Parathyroid adenoma (tissue), 2 donors: Measurements from ENCODE around the gene HOXA4.

Experiments
- H2AFZ ChIP-seq: fragments of 300-600 bp; sonication (generic); one replicate; pipeline ENCODE4 v1.7.0; 2017; ENCODE audit warnings: antibody characterized with exemption, mild to moderate bottlenecking
- H3K27ac ChIP-seq: fragments of 300-600 bp; sonication (generic); one replicate; pipeline ENCODE4 v1.7.0; 2017
- H3K27me3 ChIP-seq: fragments of 300-600 bp; sonication (generic); one replicate; pipeline ENCODE4 v1.7.0; 2017; ENCODE audit warnings: low read length; ENCODE audit not compliant: control insufficient read depth, insufficient read depth
- H3K36me3 ChIP-seq: fragments of 300-600 bp; sonication (generic); one replicate; pipeline ENCODE4 v1.7.0; 2017; ENCODE audit warnings: low read length; ENCODE audit not compliant: control insufficient read depth, insufficient read depth
- H3K4me1 ChIP-seq: fragments of 300-600 bp; sonication (generic); one replicate; pipeline ENCODE4 v1.7.0; 2017; ENCODE audit warnings: control low read depth
- H3K4me2 ChIP-seq: fragments of 300-600 bp; sonication (generic); one replicate; pipeline ENCODE4 v1.7.0; 2017; ENCODE audit warnings: low read length
- H3K4me3 ChIP-seq: fragments of 300-600 bp; sonication (generic); one replicate; pipeline ENCODE4 v1.7.0; 2017; ENCODE audit warnings: low read depth, low read length
- H3K79me2 ChIP-seq: fragments of 300-600 bp; sonication (generic); one replicate; pipeline ENCODE4 v1.7.0; 2017; ENCODE audit warnings: control low read depth
- H3K9ac ChIP-seq: fragments of 300-600 bp; sonication (generic); one replicate; pipeline ENCODE4 v1.7.0; 2017; ENCODE audit warnings: mild to moderate bottlenecking
- H3K9me3 ChIP-seq: fragments of 300-600 bp; sonication (generic); one replicate; pipeline ENCODE4 v1.7.0; 2017; ENCODE audit warnings: low read length; ENCODE audit not compliant: control insufficient read depth
- CTCF ChIP-seq: fragments of 300-600 bp; sonication (generic); IDR thresholded peaks from one replicate; pipeline ENCODE4 v1.7.0; 2017; ENCODE audit warnings: antibody characterized with exemption, mild to moderate bottlenecking
- donor health status: primary hyperparathyroidism.

HOXA4 gene

GRCh38 chr7:27154901-27155815, 24.6 kb upstream of the HOXA4 start:
- Histone ChIP-seq H3K79me2 (no peaks in the 10 kb centered on the region), H3K27me3 (peaks cover 32% of the 10 kb centered on the region), H3K4me3 (peak overlapping the region; percentile 38), H3K9me3 (no peaks in the 10 kb centered on the region), H3K36me3 (no peaks in the 10 kb centered on the region), H3K4me2 (peak overlapping the region; percentile 65), H2AFZ (no peak overlapping the region), H3K4me1 (no peaks in the 10 kb centered on the region), H3K27ac (no peak overlapping the region), H3K9ac (no peak overlapping the region)
- TF ChIP-seq CTCF: no peak

- H3K4me1 ChIP-seq: no peaks in the 10 kb centered on the region
- H3K27me3 ChIP-seq: peaks cover 28% of the 10 kb centered on the region
- H3K4me3 ChIP-seq: no peak overlapping the region
- TF ChIP-seq CTCF: no peak
- H3K79me2 ChIP-seq: no peaks in the 10 kb centered on the region
- H3K9me3 ChIP-seq: no peaks in the 10 kb centered on the region
- no peak overlapping the region for H3K4me2 ChIP-seq
- H3K27ac ChIP-seq: no peak overlapping the region
- H3K9ac ChIP-seq: no peak overlapping the region
- no peaks in the 10 kb centered on the region for H3K36me3 ChIP-seq
- no peak overlapping the region for H2AFZ ChIP-seq
Measured at GRCh38 chr7:27154369-27154768, 23.8 kb upstream of the HOXA4 start.

GRCh38 chr7:27153526-27153925, 23.0 kb upstream of the HOXA4 start:
- H3K36me3 ChIP-seq: no peaks in the 10 kb centered on the region
- no peak overlapping the region for H3K27ac ChIP-seq
- no peak overlapping the region for H3K9ac ChIP-seq
- no peak overlapping the region for H3K4me2 ChIP-seq
- peaks cover 25% of the 10 kb centered on the region for H3K27me3 ChIP-seq
- no peaks in the 10 kb centered on the region for H3K4me1 ChIP-seq
- no peak overlapping the region for H2AFZ ChIP-seq
- H3K9me3 ChIP-seq: no peaks in the 10 kb centered on the region
- no peaks in the 10 kb centered on the region for H3K79me2 ChIP-seq
- no peak overlapping the region for H3K4me3 ChIP-seq
- no peak for TF ChIP-seq CTCF

- H2AFZ ChIP-seq: no peak overlapping the region
- no peak overlapping the region for H3K4me2 ChIP-seq
- H3K79me2 ChIP-seq: no peaks in the 10 kb centered on the region
- no peak overlapping the region for H3K4me3 ChIP-seq
- H3K27ac ChIP-seq: no peak overlapping the region
- H3K4me1 ChIP-seq: no peaks in the 10 kb centered on the region
- H3K36me3 ChIP-seq: no peaks in the 10 kb centered on the region
- TF ChIP-seq CTCF: no peak
- H3K9me3 ChIP-seq: no peaks in the 10 kb centered on the region
- no peak overlapping the region for H3K9ac ChIP-seq
- H3K27me3 ChIP-seq: peaks cover 23% of the 10 kb centered on the region
Measured at GRCh38 chr7:27152816-27153442, 22.4 kb upstream of the HOXA4 start.
